ENCODE measurements around the gene PNPLA2.

PNPLA2 gene

GRCh38 chr11:871472-871871 is 52.8 kb downstream of the PNPLA2 start:
- no peak overlapping the region for H3K27ac ChIP-seq
- no peak overlapping the region for H2AFZ ChIP-seq
- no peaks in the 10 kb centered on the region for H3K27me3 ChIP-seq (ENCODE audit: control insufficient read depth, insufficient read depth, low read length)
- no peak overlapping the region for H3K4me2 ChIP-seq (ENCODE audit: low read length)
- H3K9me3 ChIP-seq (ENCODE audit: control insufficient read depth, low read length) = no peaks in the 10 kb centered on the region
- TF ChIP-seq, protein P1, sequence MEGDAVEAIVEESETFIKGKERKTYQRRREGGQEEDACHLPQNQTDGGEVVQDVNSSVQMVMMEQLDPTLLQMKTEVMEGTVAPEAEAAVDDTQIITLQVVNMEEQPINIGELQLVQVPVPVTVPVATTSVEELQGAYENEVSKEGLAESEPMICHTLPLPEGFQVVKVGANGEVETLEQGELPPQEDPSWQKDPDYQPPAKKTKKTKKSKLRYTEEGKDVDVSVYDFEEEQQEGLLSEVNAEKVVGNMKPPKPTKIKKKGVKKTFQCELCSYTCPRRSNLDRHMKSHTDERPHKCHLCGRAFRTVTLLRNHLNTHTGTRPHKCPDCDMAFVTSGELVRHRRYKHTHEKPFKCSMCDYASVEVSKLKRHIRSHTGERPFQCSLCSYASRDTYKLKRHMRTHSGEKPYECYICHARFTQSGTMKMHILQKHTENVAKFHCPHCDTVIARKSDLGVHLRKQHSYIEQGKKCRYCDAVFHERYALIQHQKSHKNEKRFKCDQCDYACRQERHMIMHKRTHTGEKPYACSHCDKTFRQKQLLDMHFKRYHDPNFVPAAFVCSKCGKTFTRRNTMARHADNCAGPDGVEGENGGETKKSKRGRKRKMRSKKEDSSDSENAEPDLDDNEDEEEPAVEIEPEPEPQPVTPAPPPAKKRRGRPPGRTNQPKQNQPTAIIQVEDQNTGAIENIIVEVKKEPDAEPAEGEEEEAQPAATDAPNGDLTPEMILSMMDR (IDR thresholded peaks at IDR 0.05) = no peak
- no peak overlapping the region for H3K4me3 ChIP-seq (ENCODE audit: low read depth, low read length)
- no peaks in the 10 kb centered on the region for H3K4me1 ChIP-seq
- H3K36me3 ChIP-seq (ENCODE audit: control insufficient read depth, insufficient read depth, low read length) = no peaks in the 10 kb centered on the region
- H3K79me2 ChIP-seq = no peaks in the 10 kb centered on the region
- H3K9ac ChIP-seq = no peak overlapping the region

DNA sequence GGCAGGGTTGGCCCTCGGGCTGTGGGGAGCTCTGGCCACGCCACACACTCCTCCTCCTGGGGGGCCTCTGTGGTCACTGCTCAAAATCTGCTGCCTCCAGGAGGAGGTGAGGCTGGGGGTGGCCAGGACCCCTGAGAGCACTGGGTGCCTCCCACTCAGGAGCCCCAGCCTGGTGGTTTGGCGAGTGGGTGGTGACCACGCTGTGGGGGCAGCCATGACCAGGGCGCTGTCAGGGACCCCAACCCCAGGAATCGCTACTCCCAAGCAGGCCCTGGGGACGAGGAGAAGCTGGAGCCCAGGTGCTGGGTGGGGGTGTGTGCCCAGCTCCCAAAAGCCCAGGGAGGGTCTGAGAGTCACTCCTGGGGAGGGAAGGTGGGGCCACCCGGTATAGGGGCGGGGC is 54.1 kb downstream of the PNPLA2 start:
- H3K9me3 ChIP-seq (ENCODE audit: control insufficient read depth, low read length) = no peaks in the 10 kb centered on the region
- TF ChIP-seq, protein P1 (IDR thresholded peaks at IDR 0.05) = no peak
- no peak overlapping the region for H3K9ac ChIP-seq
- H3K4me2 ChIP-seq (ENCODE audit: low read length) = no peak overlapping the region
- no peak overlapping the region for H3K27ac ChIP-seq
- no peak overlapping the region for H3K4me3 ChIP-seq (ENCODE audit: low read depth, low read length)
- no peaks in the 10 kb centered on the region for H3K79me2 ChIP-seq
- H3K27me3 ChIP-seq (ENCODE audit: control insufficient read depth, insufficient read depth, low read length) = no peaks in the 10 kb centered on the region
- no peak overlapping the region for H2AFZ ChIP-seq
- no peaks in the 10 kb centered on the region for H3K36me3 ChIP-seq (ENCODE audit: control insufficient read depth, insufficient read depth, low read length)
- H3K4me1 ChIP-seq = no peaks in the 10 kb centered on the region

DNA sequence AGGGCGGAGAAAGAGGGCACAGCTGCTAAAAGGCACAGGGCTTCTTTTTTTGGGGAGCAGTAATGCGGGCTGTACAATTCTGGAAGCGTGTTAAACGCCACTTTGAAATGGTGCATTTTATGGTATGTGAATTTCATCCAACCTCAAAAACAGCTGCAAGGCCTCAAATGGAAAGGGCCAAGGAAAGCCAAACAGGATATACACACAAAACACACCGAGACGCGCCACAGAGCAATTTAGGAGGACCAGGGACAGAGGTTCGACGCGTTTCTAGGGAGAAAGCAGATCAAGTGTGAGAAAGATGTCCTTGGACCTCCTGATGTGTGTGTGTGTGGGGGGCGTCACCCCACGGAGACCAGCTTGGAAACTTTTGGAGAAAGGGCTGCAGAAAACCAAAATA is 55.0 kb downstream of the PNPLA2 start:
- Histone ChIP-seq H3K9me3 (ENCODE audit: control insufficient read depth, low read length) (no peaks in the 10 kb centered on the region), H3K4me2 (ENCODE audit: low read length) (no peak overlapping the region), H3K4me1 (no peaks in the 10 kb centered on the region), H3K79me2 (no peaks in the 10 kb centered on the region), H3K27ac (no peak overlapping the region), H3K9ac (no peak overlapping the region), H3K27me3 (ENCODE audit: control insufficient read depth, insufficient read depth, low read length) (no peaks in the 10 kb centered on the region), H3K4me3 (ENCODE audit: low read depth, low read length) (no peak overlapping the region), H3K36me3 (ENCODE audit: control insufficient read depth, insufficient read depth, low read length) (no peaks in the 10 kb centered on the region), H2AFZ (no peak overlapping the region)
- TF ChIP-seq, protein P1 (IDR thresholded peaks at IDR 0.05) = no peak
